CMK (cell line): ENCODE results near the gene TAMM41.
"Not testable (repeated sequence)": the region's sequence is repeated elsewhere in the genome, so short reads cannot be mapped to it uniquely, and the experiment has no call there.

Experiments
- DNase-seq: peaks from one replicate; pipeline ENCODE4 v3.0.0-alpha.2; 2010; ENCODE audit warnings: low read depth

Gene TAMM41

GRCh38 chr3:11814663-11815062, 32.0 kb downstream of the TAMM41 start:
- DNase-seq, result no peak

- DNase-seq, result no peak
Observed at GRCh38 chr3:11810276-11810675, 36.4 kb downstream of the TAMM41 start.

- no peak for DNase-seq
Observed at GRCh38 chr3:11808231-11808630, 38.5 kb downstream of the TAMM41 start.

- DNase-seq, result no peak
Observed at GRCh38 chr3:11807686-11808085, 39.0 kb downstream of the TAMM41 start.

GRCh38 chr3:11805716-11806115, 41.0 kb downstream of the TAMM41 start:
- DNase-seq, result no peak

- DNase-seq, result peak; percentile 35
Observed at GRCh38 chr3:11803977-11804892, 42.5 kb downstream of the TAMM41 start.

- no peak for DNase-seq
Observed at GRCh38 chr3:11799791-11800190, 46.9 kb downstream of the TAMM41 start.

- no peak for DNase-seq
Observed at GRCh38 chr3:11794927-11795326, 51.8 kb downstream of the TAMM41 start.

GRCh38 chr3:11791339-11792200, 55.1 kb downstream of the TAMM41 start:
- no peak for DNase-seq

GRCh38 chr3:11789412-11789811, 57.3 kb downstream of the TAMM41 start:
- no peak for DNase-seq

- no peak for DNase-seq
Observed at GRCh38 chr3:11784971-11785377, 61.7 kb downstream of the TAMM41 start.

- no peak for DNase-seq
Observed at GRCh38 chr3:11780341-11780740, 66.3 kb downstream of the TAMM41 start.

GRCh38 chr3:11779626-11780025, 67.1 kb downstream of the TAMM41 start:
- no peak for DNase-seq

GRCh38 chr3:11778248-11778647, 68.4 kb downstream of the TAMM41 start:
- no peak for DNase-seq

- DNase-seq, result no peak
Observed at GRCh38 chr3:11776346-11776745, 70.3 kb downstream of the TAMM41 start.

- no peak for DNase-seq
Observed at GRCh38 chr3:11775493-11775892, 71.2 kb downstream of the TAMM41 start.

- DNase-seq, result no peak
Observed at GRCh38 chr3:11774296-11774877, 72.3 kb downstream of the TAMM41 start.

GRCh38 chr3:11771931-11772330, 74.8 kb downstream of the TAMM41 start:
- DNase-seq, result not testable (repeated sequence)

- DNase-seq, result peak; percentile 37
Observed at GRCh38 chr3:11770477-11771391, 76.0 kb downstream of the TAMM41 start.

- no peak for DNase-seq
Observed at GRCh38 chr3:11769704-11770476, 76.8 kb downstream of the TAMM41 start.

- no peak for DNase-seq
Observed at GRCh38 chr3:11768604-11769003, 78.1 kb downstream of the TAMM41 start.
